HG03442 (cell line): Measurements from ENCODE around the gene OFD1.

Experiments
- ATAC-seq: cut with Tn5 transposase; IDR thresholded peaks from one replicate; pipeline ENCODE4 v1.9.1; 2021; ENCODE audit warnings: mild to moderate bottlenecking, moderate library complexity; ENCODE audit not compliant: unreplicated experiment

OFD1 gene

GRCh38 chrX:13734278-13735172 lies at the start of gene OFD1, which contains the start of gene TRAPPC2:
Gene OFD1, plus strand, starts transcription at chrX:13734748. Its CDS starts 324 bp downstream, at chrX:13735072.
Gene TRAPPC2, minus strand, starts transcription at chrX:13734620. Its CDS starts 14,657 bp downstream, at chrX:13719963.
- ATAC-seq, result peak; percentile 90

- no peak for ATAC-seq
Measured at GRCh38 chrX:13685126-13685763, 49.3 kb upstream of the OFD1 start.

GRCh38 chrX:13687203-13687602 lies 47.3 kb upstream of the OFD1 start:
- no peak for ATAC-seq

- no peak for ATAC-seq
Measured at GRCh38 chrX:13688384-13688957, 46.1 kb upstream of the OFD1 start.

- peak; percentile 59 for ATAC-seq
Measured at GRCh38 chrX:13688958-13689740, 45.4 kb upstream of the OFD1 start, which contains the start of gene RAB9A. Gene RAB9A, plus strand, starts transcription at chrX:13689128. Its CDS starts 19,619 bp downstream, at chrX:13708747.

- ATAC-seq, result no peak
Measured at GRCh38 chrX:13689741-13690211, 44.8 kb upstream of the OFD1 start.

GRCh38 chrX:13690836-13691235 lies 43.7 kb upstream of the OFD1 start:
- no peak for ATAC-seq

- no peak for ATAC-seq
Measured at GRCh38 chrX:13691841-13692371, 42.6 kb upstream of the OFD1 start.

- ATAC-seq, result no peak
Measured at GRCh38 chrX:13692771-13693231, 41.7 kb upstream of the OFD1 start.

GRCh38 chrX:13693341-13693961 lies 41.1 kb upstream of the OFD1 start:
- no peak for ATAC-seq

- no peak for ATAC-seq
Measured at GRCh38 chrX:13694359-13694758, 40.2 kb upstream of the OFD1 start.

GRCh38 chrX:13694983-13695382 lies 39.6 kb upstream of the OFD1 start:
- no peak for ATAC-seq

GRCh38 chrX:13695601-13696115 lies 38.9 kb upstream of the OFD1 start:
- ATAC-seq, result no peak

GRCh38 chrX:13697455-13697854 lies 37.1 kb upstream of the OFD1 start:
- peak; percentile 56 for ATAC-seq

GRCh38 chrX:13697976-13698375 lies 36.6 kb upstream of the OFD1 start:
- no peak for ATAC-seq

GRCh38 chrX:13698432-13698831 lies 36.1 kb upstream of the OFD1 start:
- no peak for ATAC-seq

GRCh38 chrX:13699183-13699826 lies 35.2 kb upstream of the OFD1 start:
- peak; percentile 66 for ATAC-seq

GRCh38 chrX:13700380-13700779 lies 34.2 kb upstream of the OFD1 start:
- no peak for ATAC-seq
